22Rv1 (cell line): ENCODE results near the gene CCDC6.

Experiments used
- ZFX ChIP-seq: fragments of 450-650 bp; IDR thresholded peaks from 2 replicates; pipeline ENCODE4 v1.6.1; 2017; ENCODE audit warnings: antibody characterized with exemption, borderline replicate concordance
- TF ChIP-seq, protein P1 (sequence below): fragments of 450-650 bp; IDR thresholded peaks from 2 replicates; pipeline ENCODE4 v1.5.1; 2017; ENCODE audit warnings: mild to moderate bottlenecking

DNA sequence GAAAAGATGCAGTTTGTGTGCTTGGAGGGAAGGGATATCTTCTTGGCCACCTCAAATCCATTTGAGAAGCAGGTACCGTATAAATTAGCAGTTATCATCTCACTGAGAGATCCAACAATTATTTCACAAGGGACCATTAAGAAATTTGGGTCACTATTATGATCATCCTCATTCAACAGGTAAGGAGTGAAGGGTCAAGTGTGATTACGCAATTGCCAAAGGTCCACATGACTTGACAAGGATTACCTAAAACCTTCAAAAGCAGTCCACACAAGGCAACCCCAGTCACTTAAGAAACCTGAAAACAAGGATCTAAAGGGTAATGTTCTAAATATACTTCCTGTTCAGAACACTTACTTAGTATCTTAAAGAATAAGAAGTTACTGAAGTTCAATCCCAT is 27.4 kb downstream of the CCDC6 start:
- TF ChIP-seq, protein P1, sequence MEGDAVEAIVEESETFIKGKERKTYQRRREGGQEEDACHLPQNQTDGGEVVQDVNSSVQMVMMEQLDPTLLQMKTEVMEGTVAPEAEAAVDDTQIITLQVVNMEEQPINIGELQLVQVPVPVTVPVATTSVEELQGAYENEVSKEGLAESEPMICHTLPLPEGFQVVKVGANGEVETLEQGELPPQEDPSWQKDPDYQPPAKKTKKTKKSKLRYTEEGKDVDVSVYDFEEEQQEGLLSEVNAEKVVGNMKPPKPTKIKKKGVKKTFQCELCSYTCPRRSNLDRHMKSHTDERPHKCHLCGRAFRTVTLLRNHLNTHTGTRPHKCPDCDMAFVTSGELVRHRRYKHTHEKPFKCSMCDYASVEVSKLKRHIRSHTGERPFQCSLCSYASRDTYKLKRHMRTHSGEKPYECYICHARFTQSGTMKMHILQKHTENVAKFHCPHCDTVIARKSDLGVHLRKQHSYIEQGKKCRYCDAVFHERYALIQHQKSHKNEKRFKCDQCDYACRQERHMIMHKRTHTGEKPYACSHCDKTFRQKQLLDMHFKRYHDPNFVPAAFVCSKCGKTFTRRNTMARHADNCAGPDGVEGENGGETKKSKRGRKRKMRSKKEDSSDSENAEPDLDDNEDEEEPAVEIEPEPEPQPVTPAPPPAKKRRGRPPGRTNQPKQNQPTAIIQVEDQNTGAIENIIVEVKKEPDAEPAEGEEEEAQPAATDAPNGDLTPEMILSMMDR = no peak
- no peak for TF ChIP-seq ZFX
